SK-N-SH (cell line): ENCODE data around the gene HOXA6. TPM values are rescaled to one million over a fixed set of nuclear protein-coding genes. Genes with fewer than 3 reads are reported as not detected.

ENCODE experiments used
- CTCF ChIA-PET: fragments of 300-600, 350-600 bp; formaldehyde crosslinking; extraction: SDS; loops from one replicate; lab custom pipeline; 2021; lab: Yijun Ruan, JAX
- POLR2A ChIA-PET: fragments of 350-600 bp; sonication (Branson Sonifier 250); formaldehyde crosslinking; extraction: SDS; loops from one replicate; lab custom pipeline; 2020; ENCODE audit warnings: antibody characterized with exemption, inconsistent platforms; lab: Yijun Ruan, JAX
- DNase-seq: peaks from one replicate; pipeline ENCODE4 v3.0.0; 2012
- H2AFZ ChIP-seq: fragments of 200-600 bp; sonication (generic); 2 replicates; pipeline ENCODE4 v1.8.1; 2016; ENCODE audit warnings: antibody characterized with exemption, mild to moderate bottlenecking, low read depth
- H3F3A ChIP-seq: fragments of 200-600 bp; sonication (generic); replicated peaks from 2 replicates; pipeline ENCODE3; 2016; ENCODE audit warnings: antibody characterized with exemption, mild to moderate bottlenecking; ENCODE audit not compliant: insufficient read depth
- H3K27ac ChIP-seq, 2 experiments: fragments of 200-500 bp in 1 of 2; fragments of 200-600 bp in 1 of 2; sonication (Bioruptor generic) in 1 of 2; sonication (generic), shearing (Covaris generic) in 1 of 2; 2 replicates each; pipeline versions ENCODE4 v1.5.1 to v1.6.1; 2014 to 2016; ENCODE audit warnings: low read depth in 2 of 2, inconsistent platforms in 1 of 2, low read length in 1 of 2, mild to moderate bottlenecking in 1 of 2, mixed read lengths in 1 of 2
- H3K27me3 ChIP-seq: fragments of 200-600 bp; sonication (generic), shearing (Covaris generic); 2 replicates; pipeline ENCODE4 v1.6.1; 2016; ENCODE audit warnings: mixed run types; ENCODE audit not compliant: insufficient read depth
- H3K36me3 ChIP-seq, 2 experiments: fragments of 200-500 bp in 1 of 2; fragments of 200-600 bp in 1 of 2; sonication (Bioruptor generic) in 1 of 2; sonication (generic) in 1 of 2; replicated peaks in 1 of 2; 2 replicates each; pipeline versions ENCODE3 to v1.5.1; 2014 to 2016; ENCODE audit warnings: low read length in 1 of 2, mild to moderate bottlenecking in 1 of 2; ENCODE audit not compliant: insufficient read depth in 2 of 2, control insufficient read depth in 1 of 2
- H3K4me1 ChIP-seq, 2 experiments: fragments of 200-500 bp in 1 of 2; fragments of 200-600 bp in 1 of 2; sonication (Bioruptor generic) in 1 of 2; sonication (generic), shearing (Covaris generic) in 1 of 2; 2 replicates each; pipeline versions ENCODE4 v1.5.1 to v1.6.1; 2014 to 2016; ENCODE audit warnings: low read depth in 1 of 2, low read length in 1 of 2, mixed run types in 1 of 2; ENCODE audit not compliant: insufficient read depth in 2 of 2, control insufficient read depth in 1 of 2
- H3K4me2 ChIP-seq: fragments of 200-600 bp; sonication (generic), shearing (Covaris generic); 2 replicates; pipeline ENCODE4 v1.6.1; 2017; ENCODE audit warnings: mixed run types
- H3K4me3 ChIP-seq, 2 experiments: fragments of 200-500 bp in 1 of 2; fragments of 200-600 bp in 1 of 2; sonication (Bioruptor generic) in 1 of 2; sonication (generic), shearing (Covaris generic) in 1 of 2; 2 replicates each; pipeline versions ENCODE4 v1.5.1 to v1.8.1; 2014 to 2016; ENCODE audit warnings: low read depth in 2 of 2, inconsistent platforms in 1 of 2, low read length in 1 of 2, mild to moderate bottlenecking in 1 of 2, mixed read lengths in 1 of 2, moderate library complexity in 1 of 2
- H3K79me2 ChIP-seq: fragments of 200-600 bp; sonication (generic); 2 replicates; pipeline ENCODE4 v1.8.1; 2017; ENCODE audit warnings: mild to moderate bottlenecking; ENCODE audit not compliant: insufficient read depth
- H3K9ac ChIP-seq: fragments of 200-600 bp; sonication (generic); 2 replicates; pipeline ENCODE4 v1.6.1; 2017; ENCODE audit warnings: mixed run types
- H3K9me2 ChIP-seq: fragments of 200-600 bp; sonication (generic); 2 replicates; pipeline ENCODE4 v1.6.1; 2017; ENCODE audit warnings: mixed run types
- H3K9me3 ChIP-seq: fragments of 200-600 bp; sonication (generic); 2 replicates; pipeline ENCODE4 v1.6.1; 2017; ENCODE audit warnings: mixed run types, mild to moderate bottlenecking, moderate library complexity
- H4K20me1 ChIP-seq: fragments of 200-600 bp; sonication (generic); 2 replicates; pipeline ENCODE4 v1.6.1; 2017; ENCODE audit warnings: mild to moderate bottlenecking, mixed run types; ENCODE audit not compliant: insufficient read depth
- ELF1 ChIP-seq: IDR thresholded peaks from 2 replicates; pipeline ENCODE4 v1.4.0; 2012
- FOSL2 ChIP-seq: IDR thresholded peaks from 2 replicates; pipeline ENCODE4 v1.4.0; 2012; ENCODE audit warnings: low read depth, mild to moderate bottlenecking, moderate library complexity, borderline replicate concordance
- FOXJ3 ChIP-seq: sonication (generic); formaldehyde crosslinking; IDR thresholded peaks from 2 replicates; pipeline ENCODE4 v1.5.1; 2020; ENCODE audit warnings: mild to moderate bottlenecking, missing genetic modification reagents
- GABPA ChIP-seq: IDR thresholded peaks from 2 replicates; pipeline ENCODE4 v1.4.0; 2012; ENCODE audit warnings: low read depth, mild to moderate bottlenecking
- IRF3 ChIP-seq: fragments of 150-350 bp; IDR thresholded peaks from 2 replicates; pipeline ENCODE4 v1.6.1; 2016; ENCODE audit warnings: mild to moderate bottlenecking, low read depth, low read length
- JUND ChIP-seq: IDR thresholded peaks from 2 replicates; pipeline ENCODE4 v1.4.0; 2012
- MAX ChIP-seq: IDR thresholded peaks from 2 replicates; pipeline ENCODE4 v1.4.0; 2012; ENCODE audit warnings: low read depth
- MEF2A ChIP-seq: IDR thresholded peaks from 2 replicates; pipeline ENCODE4 v1.4.0; 2012; ENCODE audit warnings: low read depth, borderline replicate concordance
- MXI1 ChIP-seq: IDR thresholded peaks from 2 replicates; pipeline ENCODE4 v1.6.1; 2012; ENCODE audit warnings: mild to moderate bottlenecking, low read depth, low read length, improper control_type of control experiment
- NRF1 ChIP-seq: IDR thresholded peaks from 2 replicates; pipeline ENCODE4 v1.6.1; 2012; ENCODE audit warnings: low read depth, mild to moderate bottlenecking, low read length
- POLR2AphosphoS5 ChIP-seq: IDR thresholded peaks from 2 replicates; pipeline ENCODE4 v1.6.1; 2012; ENCODE audit warnings: low read depth, low read length
- RCOR1 ChIP-seq: fragments of 150-350 bp; IDR thresholded peaks from 2 replicates; pipeline ENCODE4 v1.6.1; 2017; ENCODE audit warnings: antibody characterized with exemption, low read length
- REST ChIP-seq: IDR thresholded peaks from 2 replicates; pipeline ENCODE4 v1.6.1; 2012; ENCODE audit warnings: mild to moderate bottlenecking, low read depth, low read length, moderate library complexity
- RXRA ChIP-seq: IDR thresholded peaks from 2 replicates; pipeline ENCODE4 v1.4.0; 2012; ENCODE audit warnings: low read depth, mild to moderate bottlenecking, borderline replicate concordance
- SMC3 ChIP-seq: IDR thresholded peaks from 2 replicates; pipeline ENCODE4 v1.6.1; 2012; ENCODE audit warnings: low read depth, low read length, improper control_type of control experiment
- TAF1 ChIP-seq: IDR thresholded peaks from 2 replicates; pipeline ENCODE4 v1.6.1; 2012; ENCODE audit warnings: low read depth, mild to moderate bottlenecking, low read length, moderate library complexity, borderline replicate concordance
- TCF12 ChIP-seq: IDR thresholded peaks from 2 replicates; pipeline ENCODE4 v1.4.0; 2012
- WGBS: methylation state at CpG from one replicate; pipeline ENCODE4 v1.1.6; 2017; ENCODE audit warnings: low lambda C conversion rate; 5-methylcytosine and 5-hydroxymethylcytosine counted together
- polyA plus RNA-seq, 3 experiments: library from polyadenylated mRNA; depleted of rRNA; stranded (reverse); fragments of >200 nt; gene quantifications; 2 replicates each; pipeline ENCODE4 v1.2.3, GENCODE V29; 2012
- TF ChIP-seq, protein P1 (sequence below): IDR thresholded peaks from 2 replicates; pipeline ENCODE4 v1.4.0; 2012; ENCODE audit warnings: low read depth, borderline replicate concordance
- TF ChIP-seq, protein P2 (sequence below): IDR thresholded peaks from 2 replicates; pipeline ENCODE4 v1.4.0; 2012; ENCODE audit warnings: low read depth, borderline replicate concordance

HOXA6 gene
- polyA plus RNA-seq, 1 of the 3 experiments (the other 2 are of a cell fraction) = not detected

DNA sequence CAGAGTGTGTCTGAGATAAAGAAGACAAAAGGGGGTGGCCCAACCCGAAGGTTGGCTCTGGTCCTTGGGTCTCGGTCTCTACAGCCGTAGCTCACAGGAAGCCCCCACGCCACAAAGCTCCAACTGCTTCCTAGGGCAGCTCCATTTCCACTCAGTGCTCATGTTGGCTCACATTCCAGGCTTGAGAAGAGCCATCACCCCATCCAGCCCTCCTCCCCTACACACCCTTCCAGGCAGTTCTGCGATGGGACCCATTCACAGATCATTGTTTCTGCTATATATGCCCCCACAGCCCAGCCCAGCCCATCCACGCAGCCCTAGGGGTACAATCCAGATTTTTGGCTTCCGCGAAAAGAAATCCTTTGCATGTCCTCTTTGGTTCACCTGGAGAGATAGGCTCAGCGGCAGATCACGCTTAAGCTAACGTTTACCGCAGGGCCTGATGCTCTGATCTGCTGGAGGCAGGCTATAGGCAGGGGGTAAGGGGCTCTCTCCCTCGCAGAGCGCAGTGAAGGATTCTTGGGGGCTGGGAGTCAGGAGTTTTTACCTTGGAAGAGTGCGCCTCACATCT, 43.7 kb upstream of the HOXA6 start:
- POLR2A ChIA-PET = no interaction called here

GRCh38 chr7:27189997-27190748, 42.6 kb upstream of the HOXA6 start:
- Histone ChIP-seq H3K9ac (no peak overlapping the region), H3K27ac (no peak overlapping the region), H3K27me3 (peaks cover 98% of the 10 kb centered on the region), H4K20me1 (peaks cover 30% of the 10 kb centered on the region), H2AFZ (no peak overlapping the region), H3K9me2 (no peaks in the 10 kb centered on the region)
- no peak for DNase-seq
- CTCF ChIA-PET = interaction anchor here (0.6 to 10.7 kb wide), 15 partner anchors 8 to 1914 kb away, joined by 3 to 84 read pairs (median 8); partner anchors contain the start of gene HOXA13
- TF ChIP-seq MAX (no peak), IRF3 (no peak), POLR2AphosphoS5 (no peak), TAF1 (no peak), GABPA (no peak), REST (no peak), MEF2A (no peak), ELF1 (no peak), NRF1 (no peak), TCF12 (no peak), RCOR1 (no peak), RXRA (no peak), JUND (no peak)
- TF ChIP-seq, protein P1, sequence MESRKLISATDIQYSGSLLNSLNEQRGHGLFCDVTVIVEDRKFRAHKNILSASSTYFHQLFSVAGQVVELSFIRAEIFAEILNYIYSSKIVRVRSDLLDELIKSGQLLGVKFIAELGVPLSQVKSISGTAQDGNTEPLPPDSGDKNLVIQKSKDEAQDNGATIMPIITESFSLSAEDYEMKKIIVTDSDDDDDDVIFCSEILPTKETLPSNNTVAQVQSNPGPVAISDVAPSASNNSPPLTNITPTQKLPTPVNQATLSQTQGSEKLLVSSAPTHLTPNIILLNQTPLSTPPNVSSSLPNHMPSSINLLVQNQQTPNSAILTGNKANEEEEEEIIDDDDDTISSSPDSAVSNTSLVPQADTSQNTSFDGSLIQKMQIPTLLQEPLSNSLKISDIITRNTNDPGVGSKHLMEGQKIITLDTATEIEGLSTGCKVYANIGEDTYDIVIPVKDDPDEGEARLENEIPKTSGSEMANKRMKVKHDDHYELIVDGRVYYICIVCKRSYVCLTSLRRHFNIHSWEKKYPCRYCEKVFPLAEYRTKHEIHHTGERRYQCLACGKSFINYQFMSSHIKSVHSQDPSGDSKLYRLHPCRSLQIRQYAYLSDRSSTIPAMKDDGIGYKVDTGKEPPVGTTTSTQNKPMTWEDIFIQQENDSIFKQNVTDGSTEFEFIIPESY = no peak
- TF ChIP-seq, protein P2, sequence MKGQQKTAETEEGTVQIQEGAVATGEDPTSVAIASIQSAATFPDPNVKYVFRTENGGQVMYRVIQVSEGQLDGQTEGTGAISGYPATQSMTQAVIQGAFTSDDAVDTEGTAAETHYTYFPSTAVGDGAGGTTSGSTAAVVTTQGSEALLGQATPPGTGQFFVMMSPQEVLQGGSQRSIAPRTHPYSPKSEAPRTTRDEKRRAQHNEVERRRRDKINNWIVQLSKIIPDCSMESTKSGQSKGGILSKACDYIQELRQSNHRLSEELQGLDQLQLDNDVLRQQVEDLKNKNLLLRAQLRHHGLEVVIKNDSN = no peak
- TF ChIP-seq, all 33 proteins: peak for 0
- no peak overlapping the region for H3K4me3 ChIP-seq
- H3K4me2 ChIP-seq = no peak overlapping the region
- WGBS = 15% methylated on average over 7 of the region's 7 CpGs
- no peaks in the 10 kb centered on the region for H3K9me3 ChIP-seq
- H3K79me2 ChIP-seq = no peaks in the 10 kb centered on the region
- POLR2A ChIA-PET = no interaction called here
- H3K36me3 ChIP-seq = no peaks in the 10 kb centered on the region
- peaks cover 0 to 4% of the 10 kb centered on the region in 2 experiments; a peak in 1 of 4 replicates for H3K4me1 ChIP-seq
- H3F3A ChIP-seq = peaks cover 11% of the 10 kb centered on the region

More for the DNA sequence above, 43.7 kb upstream of the HOXA6 start:
- Histone ChIP-seq H2AFZ (no peak overlapping the region), H3K4me3 (no peak overlapping the region), H3K9me3 (no peaks in the 10 kb centered on the region), H3K36me3 (no peaks in the 10 kb centered on the region), H3F3A (peaks cover 13% of the 10 kb centered on the region), H3K9me2 (no peaks in the 10 kb centered on the region), H3K9ac (no peak overlapping the region), H3K4me1 (peaks cover 0 to 4% of the 10 kb centered on the region in 2 experiments; a peak in 1 of 4 replicates), H4K20me1 (peaks cover 30% of the 10 kb centered on the region), H3K4me2 (no peak overlapping the region), H3K79me2 (no peaks in the 10 kb centered on the region), H3K27me3 (peaks cover 96% of the 10 kb centered on the region), H3K27ac (no peak overlapping the region)
- CTCF ChIA-PET = interaction anchor here (0.8 to 10.7 kb wide), 16 partner anchors 9 to 1339 kb away, joined by 3 to 84 read pairs (median 9); no protein-coding TSS in a partner anchor
- DNase-seq = no peak
- TF ChIP-seq MXI1 = no peak
- TF ChIP-seq TAF1 = no peak
- TF ChIP-seq SMC3 = no peak
- TF ChIP-seq FOSL2 = no peak
- no peak for TF ChIP-seq FOXJ3 (CRISPR knock-in tag)
- TF ChIP-seq JUND = no peak
- no peak for TF ChIP-seq NRF1
- 33% methylated on average over 15 of the region's 15 CpGs for whole genome bisulfite sequencing
